ENCODE data around the gene CPN2.

- TF ChIP-seq CTCF (IDR thresholded peaks at IDR 0.05) = no peak
- no peak for TF ChIP-seq POLR2A (IDR thresholded peaks at IDR 0.05)
- no peak for TF ChIP-seq POLR2AphosphoS5 (IDR thresholded peaks at IDR 0.05)
Measured at GRCh38 chr3:194379651-194380050, 28.5 kb upstream of the CPN2 start.

Measured in transverse colon (tissue), 4 donors.